ENCODE data around the gene COX4I2. TPM values are rescaled to one million over a fixed set of nuclear protein-coding genes. Genes with fewer than 3 reads are reported as not detected.

The COX4I2 gene
- total and polyA plus RNA-seq, 4 donors: 0.30 to 5.4 (median 0.62) TPM; not detected in 1

- no peaks in the 10 kb centered on the region for H3K27me3 ChIP-seq (ENCODE audit: control insufficient read depth, insufficient read depth, low read length)
- H3K4me1 ChIP-seq (ENCODE audit: control insufficient read depth, insufficient read depth, low read length): peaks cover 6% of the 10 kb centered on the region
- H3K27ac ChIP-seq (ENCODE audit: low read depth, low read length): no peak overlapping the region
- peaks cover 24% of the 10 kb centered on the region for H3K36me3 ChIP-seq (ENCODE audit: control insufficient read depth, insufficient read depth, low read length)
- no peaks in the 10 kb centered on the region for H3K9me3 ChIP-seq (ENCODE audit: control insufficient read depth, insufficient read depth, low read length)
- H3K4me3 ChIP-seq (ENCODE audit: low read depth, low read length): no peak overlapping the region
- WGBS (ENCODE audit: insufficient coverage): 90% methylated on average over 2 of the region's 3 CpGs
- DNase-seq (ENCODE audit: low read depth in 4 of 6, low spot score in 6 of 6): no peak
These were observed 52.5 kb downstream of the COX4I2 start for GRCh38 chr20:31690124-31690666.

GRCh38 chr20:31691646-31692275 lies 54.0 kb downstream of the COX4I2 start:
- peaks cover 6% of the 10 kb centered on the region for H3K4me1 ChIP-seq (ENCODE audit: control insufficient read depth, insufficient read depth, low read length)
- DNase-seq (ENCODE audit: low read depth in 4 of 6, low spot score in 6 of 6): no peak
- H3K27ac ChIP-seq (ENCODE audit: low read depth, low read length): no peak overlapping the region
- no peak overlapping the region for H3K4me3 ChIP-seq (ENCODE audit: low read depth, low read length)
- no CpG with 5 or more reads among the region's 1 CpG for WGBS (ENCODE audit: insufficient coverage)
- no peaks in the 10 kb centered on the region for H3K27me3 ChIP-seq (ENCODE audit: control insufficient read depth, insufficient read depth, low read length)
- H3K9me3 ChIP-seq (ENCODE audit: control insufficient read depth, insufficient read depth, low read length): no peaks in the 10 kb centered on the region
- H3K36me3 ChIP-seq (ENCODE audit: control insufficient read depth, insufficient read depth, low read length): peaks cover 24% of the 10 kb centered on the region

GRCh38 chr20:31693402-31693801 lies 55.7 kb downstream of the COX4I2 start:
- H3K4me3 ChIP-seq (ENCODE audit: low read depth, low read length): no peak overlapping the region

GRCh38 chr20:31693987-31694661 lies 56.4 kb downstream of the COX4I2 start:
- H3K27ac ChIP-seq (ENCODE audit: low read depth, low read length): no peak overlapping the region
- peaks cover 6% of the 10 kb centered on the region for H3K4me1 ChIP-seq (ENCODE audit: control insufficient read depth, insufficient read depth, low read length)
- H3K36me3 ChIP-seq (ENCODE audit: control insufficient read depth, insufficient read depth, low read length): peaks cover 23% of the 10 kb centered on the region

More at GRCh38 chr20:31693402-31693801, 55.7 kb downstream of the COX4I2 start:
- H3K27ac ChIP-seq (ENCODE audit: low read depth, low read length): no peak overlapping the region
- peaks cover 24% of the 10 kb centered on the region for H3K36me3 ChIP-seq (ENCODE audit: control insufficient read depth, insufficient read depth, low read length)
- H3K9me3 ChIP-seq (ENCODE audit: control insufficient read depth, insufficient read depth, low read length): no peaks in the 10 kb centered on the region
- 81% methylated on average over 3 of the region's 6 CpGs for WGBS (ENCODE audit: insufficient coverage)
- H3K4me1 ChIP-seq (ENCODE audit: control insufficient read depth, insufficient read depth, low read length): peaks cover 6% of the 10 kb centered on the region
- no peak for DNase-seq (ENCODE audit: low read depth in 4 of 6, low spot score in 6 of 6)
- no peaks in the 10 kb centered on the region for H3K27me3 ChIP-seq (ENCODE audit: control insufficient read depth, insufficient read depth, low read length)

More at GRCh38 chr20:31693987-31694661, 56.4 kb downstream of the COX4I2 start:
- Histone ChIP-seq H3K27me3 (ENCODE audit: control insufficient read depth, insufficient read depth, low read length) (no peaks in the 10 kb centered on the region), H3K9me3 (ENCODE audit: control insufficient read depth, insufficient read depth, low read length) (no peaks in the 10 kb centered on the region), H3K4me3 (ENCODE audit: low read depth, low read length) (no peak overlapping the region)
- no peak for DNase-seq (ENCODE audit: low read depth in 4 of 6, low spot score in 6 of 6)
- WGBS (ENCODE audit: insufficient coverage): 57% methylated on average over 3 of the region's 4 CpGs

Small RNA genes lying within 50 kb of the gene (small RNA-seq; reads per million reads assigned to genes)
- 0.10 reads per million for gene MIR3193 (ENCODE audit: low replicate concordance)

Other genes with a start within 250 kb of the COX4I2 start
- gene DEFB119, start 247.3 kb upstream of the COX4I2 start, total RNA-seq: not detected
- gene DEFB119, start 247.3 kb upstream of the COX4I2 start, polyA plus RNA-seq (ENCODE audit: insufficient read length in 2 of 2): not detected
- not detected for gene DEFB121, start 231.7 kb upstream of the COX4I2 start, total RNA-seq
- not detected for gene DEFB121, start 231.7 kb upstream of the COX4I2 start, polyA plus RNA-seq (ENCODE audit: insufficient read length in 2 of 2)
- gene DEFB123, start 197.3 kb upstream of the COX4I2 start, total RNA-seq: not detected
- not detected for gene DEFB123, start 197.3 kb upstream of the COX4I2 start, polyA plus RNA-seq (ENCODE audit: insufficient read length in 2 of 2)
- gene DEFB124, start 162.8 kb upstream of the COX4I2 start, total RNA-seq: under 1 TPM in 1 of 2 donors, not detected in 1; 0.33 TPM
- gene DEFB124, start 162.8 kb upstream of the COX4I2 start, polyA plus RNA-seq (ENCODE audit: insufficient read length in 2 of 2): under 1 TPM in 1 of 2 donors, not detected in 1; 0.53 TPM
- 1 to 10 TPM in 1 of 2 donors, under 1 TPM in 1; 0.69 to 4.0 TPM for gene REM1, start 162.6 kb upstream of the COX4I2 start, total RNA-seq
- under 1 TPM; 0.67 to 0.96 TPM for gene REM1, start 162.6 kb upstream of the COX4I2 start, polyA plus RNA-seq (ENCODE audit: insufficient read length in 2 of 2)
- 10 to 100 TPM; 40.5 to 48.0 TPM for gene HM13, start 123.5 kb upstream of the COX4I2 start, total RNA-seq
- 100 to 1,000 TPM; 122 to 137 TPM for gene HM13, start 123.5 kb upstream of the COX4I2 start, polyA plus RNA-seq (ENCODE audit: insufficient read length in 2 of 2)
- gene ID1, start 32.6 kb upstream of the COX4I2 start, total RNA-seq: 100 to 1,000 TPM; 196 to 308 TPM
- gene ID1, start 32.6 kb upstream of the COX4I2 start, polyA plus RNA-seq (ENCODE audit: insufficient read length in 2 of 2): 100 to 1,000 TPM in 1 of 2 donors, 10 to 100 TPM in 1; 88.2 to 109 TPM
- 10 to 100 TPM; 66.5 to 82.7 TPM for gene BCL2L1, start 85.0 kb downstream of the COX4I2 start, total RNA-seq
- 10 to 100 TPM; 56.0 to 64.2 TPM for gene BCL2L1, start 85.0 kb downstream of the COX4I2 start, polyA plus RNA-seq (ENCODE audit: insufficient read length in 2 of 2)
- gene TPX2, start 101.4 kb downstream of the COX4I2 start, total RNA-seq: 10 to 100 TPM; 14.4 to 29.5 TPM
- 10 to 100 TPM; 25.4 to 31.8 TPM for gene TPX2, start 101.4 kb downstream of the COX4I2 start, polyA plus RNA-seq (ENCODE audit: insufficient read length in 2 of 2)
- 1 to 10 TPM in 1 of 2 donors, under 1 TPM in 1; 0.79 to 5.2 TPM for gene MYLK2, start 181.4 kb downstream of the COX4I2 start, total RNA-seq
- 1 to 10 TPM; 5.0 to 5.1 TPM for gene MYLK2, start 181.4 kb downstream of the COX4I2 start, polyA plus RNA-seq (ENCODE audit: insufficient read length in 2 of 2)
- gene FOXS1, start 207.7 kb downstream of the COX4I2 start, total RNA-seq: 1 to 10 TPM in 1 of 2 donors, under 1 TPM in 1; 0.89 to 8.7 TPM
- gene FOXS1, start 207.7 kb downstream of the COX4I2 start, polyA plus RNA-seq (ENCODE audit: insufficient read length in 2 of 2): 1 to 10 TPM; 4.4 to 5.4 TPM
- gene DUSP15, start 232.6 kb downstream of the COX4I2 start, total RNA-seq: 10 to 100 TPM in 1 of 2 donors, 1 to 10 TPM in 1; 7.8 to 13.3 TPM
- gene DUSP15, start 232.6 kb downstream of the COX4I2 start, polyA plus RNA-seq (ENCODE audit: insufficient read length in 2 of 2): 10 to 100 TPM; 27.5 to 31.0 TPM
- 10 to 100 TPM in 1 of 2 donors, 1 to 10 TPM in 1; 5.1 to 12.1 TPM for gene TTLL9, start 232.7 kb downstream of the COX4I2 start, total RNA-seq
- gene TTLL9, start 232.7 kb downstream of the COX4I2 start, polyA plus RNA-seq (ENCODE audit: insufficient read length in 2 of 2): 10 to 100 TPM; 18.4 to 18.8 TPM

Measured in spinal cord (tissue), 10 donors.